Measurements from ENCODE around the gene IL6ST.

The IL6ST gene

DNA sequence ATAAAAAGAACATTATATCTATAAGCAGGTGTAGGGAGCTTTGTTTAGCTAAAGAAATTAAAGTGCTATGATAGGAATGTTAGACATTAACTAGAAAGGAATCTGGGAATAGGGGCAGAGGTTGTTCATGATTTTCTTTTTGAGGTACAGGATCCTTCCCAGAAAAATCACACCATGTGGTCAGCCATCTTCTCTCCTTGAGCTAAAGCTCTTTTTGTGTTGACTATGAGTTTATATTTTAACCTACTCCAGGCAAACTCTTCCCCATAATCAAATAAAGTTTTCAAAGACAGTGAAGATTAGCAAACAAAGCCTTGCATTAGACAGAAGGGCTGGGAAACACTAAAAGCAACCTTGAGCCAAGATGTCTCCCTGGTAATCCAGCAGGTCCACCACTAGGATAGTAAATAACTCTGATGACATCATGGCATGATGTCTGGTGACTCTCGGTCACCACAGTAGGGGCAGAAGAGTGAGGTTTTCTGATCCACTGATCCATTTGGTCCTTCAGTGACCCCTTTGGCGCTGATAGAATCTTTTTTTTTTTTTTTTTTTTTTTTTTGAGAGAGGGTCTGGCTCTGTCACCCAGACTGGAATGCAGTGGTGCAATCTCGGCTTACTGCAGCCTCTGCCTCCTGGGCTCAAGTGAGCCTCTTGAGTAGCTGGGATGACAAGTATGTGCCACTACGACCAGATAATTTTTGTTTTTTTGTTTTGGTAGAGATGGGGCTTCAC, 30.6 kb upstream of the IL6ST start:
- Histone ChIP-seq H3K4me1 (ENCODE audit: control insufficient read depth, low read length) (no peaks in the 10 kb centered on the region), H3K9me2 (replicated peaks; ENCODE audit: control insufficient read depth, low read length) (no peaks in the 10 kb centered on the region), H3F3A (ENCODE audit: control insufficient read depth, insufficient read depth) (no peaks in the 10 kb centered on the region), H3K9me3 (ENCODE audit: control insufficient read depth, insufficient read depth, low read length) (no peaks in the 10 kb centered on the region), H3K36me3 (ENCODE audit: control insufficient read depth, low read length) (no peaks in the 10 kb centered on the region), H3K27me3 (ENCODE audit: control insufficient read depth, low read length) (no peaks in the 10 kb centered on the region), H3K79me2 (ENCODE audit: control insufficient read depth, low read length) (no peaks in the 10 kb centered on the region), H3K27ac (ENCODE audit: low read depth, low read length) (no peak overlapping the region), H3K4me2 (ENCODE audit: low read length) (no peak overlapping the region), H4K20me1 (ENCODE audit: control insufficient read depth, insufficient read depth, low read depth, low read length) (no peaks in the 10 kb centered on the region), H3K4me3 (ENCODE audit: low read length) (no peak overlapping the region)
- TF ChIP-seq, protein P1, sequence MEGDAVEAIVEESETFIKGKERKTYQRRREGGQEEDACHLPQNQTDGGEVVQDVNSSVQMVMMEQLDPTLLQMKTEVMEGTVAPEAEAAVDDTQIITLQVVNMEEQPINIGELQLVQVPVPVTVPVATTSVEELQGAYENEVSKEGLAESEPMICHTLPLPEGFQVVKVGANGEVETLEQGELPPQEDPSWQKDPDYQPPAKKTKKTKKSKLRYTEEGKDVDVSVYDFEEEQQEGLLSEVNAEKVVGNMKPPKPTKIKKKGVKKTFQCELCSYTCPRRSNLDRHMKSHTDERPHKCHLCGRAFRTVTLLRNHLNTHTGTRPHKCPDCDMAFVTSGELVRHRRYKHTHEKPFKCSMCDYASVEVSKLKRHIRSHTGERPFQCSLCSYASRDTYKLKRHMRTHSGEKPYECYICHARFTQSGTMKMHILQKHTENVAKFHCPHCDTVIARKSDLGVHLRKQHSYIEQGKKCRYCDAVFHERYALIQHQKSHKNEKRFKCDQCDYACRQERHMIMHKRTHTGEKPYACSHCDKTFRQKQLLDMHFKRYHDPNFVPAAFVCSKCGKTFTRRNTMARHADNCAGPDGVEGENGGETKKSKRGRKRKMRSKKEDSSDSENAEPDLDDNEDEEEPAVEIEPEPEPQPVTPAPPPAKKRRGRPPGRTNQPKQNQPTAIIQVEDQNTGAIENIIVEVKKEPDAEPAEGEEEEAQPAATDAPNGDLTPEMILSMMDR (IDR thresholded peaks at IDR 0.05; ENCODE audit: low read depth, low read length, poor library complexity, severe bottlenecking): no peak
- no peak for TF ChIP-seq EZH2phosphoT487 (IDR thresholded peaks at IDR 0.05; ENCODE audit: borderline replicate concordance, low read length)

DNA sequence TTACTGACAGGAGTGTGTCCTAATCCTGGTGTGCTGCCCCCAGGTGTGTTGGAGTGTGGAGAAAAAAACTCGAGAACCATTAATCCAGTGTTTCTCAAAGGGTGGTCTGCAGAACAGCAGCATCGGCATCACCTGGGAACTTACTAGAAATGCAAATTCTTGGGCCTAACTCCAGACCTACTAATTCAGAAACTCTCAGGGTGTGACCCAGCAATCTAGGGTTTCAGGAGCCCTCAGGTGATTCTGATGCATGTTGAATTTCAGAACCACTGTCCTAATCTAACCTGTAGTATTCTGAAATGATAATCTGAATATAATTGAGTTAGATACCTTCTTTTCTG, 30.0 kb upstream of the IL6ST start:
- H3K4me2 ChIP-seq (ENCODE audit: low read length): no peak overlapping the region
- no peaks in the 10 kb centered on the region for H3K27me3 ChIP-seq (ENCODE audit: control insufficient read depth, low read length)

DNA sequence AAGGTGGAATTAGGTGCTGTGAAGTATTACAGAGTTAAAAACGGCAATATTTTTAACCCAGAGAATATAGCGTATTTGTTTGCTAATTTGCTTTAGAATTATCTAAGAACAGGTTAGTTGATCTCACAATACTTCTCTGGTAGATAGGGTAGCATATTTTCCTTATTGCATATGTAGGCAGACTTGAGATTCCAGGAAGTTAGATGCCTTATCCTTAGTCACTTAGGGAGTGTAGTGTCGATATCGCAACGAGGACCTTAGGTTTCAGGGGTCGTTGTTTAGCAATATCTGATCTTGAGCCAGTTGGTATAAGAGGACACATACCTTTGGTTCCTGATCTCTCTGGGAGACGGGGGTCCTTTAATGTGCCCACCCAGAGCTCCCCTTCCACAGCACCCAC, 28.5 kb upstream of the IL6ST start:
- no peaks in the 10 kb centered on the region for H3K79me2 ChIP-seq (ENCODE audit: control insufficient read depth, low read length)
- peaks cover 9% of the 10 kb centered on the region for H3K4me1 ChIP-seq (ENCODE audit: control insufficient read depth, low read length)
- H4K20me1 ChIP-seq (ENCODE audit: control insufficient read depth, insufficient read depth, low read depth, low read length): no peaks in the 10 kb centered on the region
- no peaks in the 10 kb centered on the region for H3K9me3 ChIP-seq (ENCODE audit: control insufficient read depth, insufficient read depth, low read length)
- no peaks in the 10 kb centered on the region for H3F3A ChIP-seq (ENCODE audit: control insufficient read depth, insufficient read depth)
- no peak overlapping the region for H3K4me2 ChIP-seq (ENCODE audit: low read length)
- no peak overlapping the region for H3K4me3 ChIP-seq (ENCODE audit: low read length)
- H3K9me2 ChIP-seq (replicated peaks; ENCODE audit: control insufficient read depth, low read length): no peaks in the 10 kb centered on the region
- H3K27ac ChIP-seq (ENCODE audit: low read depth, low read length): no peak overlapping the region
- no peaks in the 10 kb centered on the region for H3K36me3 ChIP-seq (ENCODE audit: control insufficient read depth, low read length)
- no peaks in the 10 kb centered on the region for H3K27me3 ChIP-seq (ENCODE audit: control insufficient read depth, low read length)
- TF ChIP-seq, protein P1 (IDR thresholded peaks at IDR 0.05; ENCODE audit: low read depth, low read length, poor library complexity, severe bottlenecking): no peak
- TF ChIP-seq EZH2phosphoT487 (IDR thresholded peaks at IDR 0.05; ENCODE audit: borderline replicate concordance, low read length): no peak

More for the DNA sequence above, 30.0 kb upstream of the IL6ST start:
- no peaks in the 10 kb centered on the region for H3K9me3 ChIP-seq (ENCODE audit: control insufficient read depth, insufficient read depth, low read length)
- H3K36me3 ChIP-seq (ENCODE audit: control insufficient read depth, low read length): no peaks in the 10 kb centered on the region
- H3K4me3 ChIP-seq (ENCODE audit: low read length): no peak overlapping the region
- H3K27ac ChIP-seq (ENCODE audit: low read depth, low read length): no peak overlapping the region
- H3K4me1 ChIP-seq (ENCODE audit: control insufficient read depth, low read length): peaks cover under 1% of the 10 kb centered on the region; the same call in 1 of the 2 replicates
- H4K20me1 ChIP-seq (ENCODE audit: control insufficient read depth, insufficient read depth, low read depth, low read length): no peaks in the 10 kb centered on the region
- TF ChIP-seq, protein P1 (IDR thresholded peaks at IDR 0.05; ENCODE audit: low read depth, low read length, poor library complexity, severe bottlenecking): no peak
- no peak for TF ChIP-seq EZH2phosphoT487 (IDR thresholded peaks at IDR 0.05; ENCODE audit: borderline replicate concordance, low read length)
- no peaks in the 10 kb centered on the region for H3K9me2 ChIP-seq (replicated peaks; ENCODE audit: control insufficient read depth, low read length)
- H3K79me2 ChIP-seq (ENCODE audit: control insufficient read depth, low read length): no peaks in the 10 kb centered on the region
- no peaks in the 10 kb centered on the region for H3F3A ChIP-seq (ENCODE audit: control insufficient read depth, insufficient read depth)

Measured in DOHH2 (cell line).